Ovary (tissue), 3 donors: Measurements from ENCODE around the gene GCK.

Experiments used
- POLR2A ChIP-seq: fragments of 450-650 bp; IDR thresholded peaks from one replicate; pipeline ENCODE4 v1.6.1; 2017; ENCODE audit warnings: antibody characterized with exemption, mild to moderate bottlenecking, moderate library complexity
- TF ChIP-seq, protein P1 (sequence below), 3 donors: fragments of 450-650 bp in 2 of 3; fragments of 200-600 bp in 1 of 3; IDR thresholded peaks; one replicate each; pipeline versions ENCODE4 v1.5.1 to v1.8.0; 2016 to 2022; ENCODE audit warnings: antibody characterized with exemption in 3 of 3, mild to moderate bottlenecking in 1 of 3
- donor health status: DM: no; HTN: no; CAD: no.

GRCh38 chr7:44106311-44107065 lies 82.8 kb downstream of the GCK start:
- TF ChIP-seq, protein P1, sequence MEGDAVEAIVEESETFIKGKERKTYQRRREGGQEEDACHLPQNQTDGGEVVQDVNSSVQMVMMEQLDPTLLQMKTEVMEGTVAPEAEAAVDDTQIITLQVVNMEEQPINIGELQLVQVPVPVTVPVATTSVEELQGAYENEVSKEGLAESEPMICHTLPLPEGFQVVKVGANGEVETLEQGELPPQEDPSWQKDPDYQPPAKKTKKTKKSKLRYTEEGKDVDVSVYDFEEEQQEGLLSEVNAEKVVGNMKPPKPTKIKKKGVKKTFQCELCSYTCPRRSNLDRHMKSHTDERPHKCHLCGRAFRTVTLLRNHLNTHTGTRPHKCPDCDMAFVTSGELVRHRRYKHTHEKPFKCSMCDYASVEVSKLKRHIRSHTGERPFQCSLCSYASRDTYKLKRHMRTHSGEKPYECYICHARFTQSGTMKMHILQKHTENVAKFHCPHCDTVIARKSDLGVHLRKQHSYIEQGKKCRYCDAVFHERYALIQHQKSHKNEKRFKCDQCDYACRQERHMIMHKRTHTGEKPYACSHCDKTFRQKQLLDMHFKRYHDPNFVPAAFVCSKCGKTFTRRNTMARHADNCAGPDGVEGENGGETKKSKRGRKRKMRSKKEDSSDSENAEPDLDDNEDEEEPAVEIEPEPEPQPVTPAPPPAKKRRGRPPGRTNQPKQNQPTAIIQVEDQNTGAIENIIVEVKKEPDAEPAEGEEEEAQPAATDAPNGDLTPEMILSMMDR (IDR thresholded peaks at IDR 0.05), result no peak
- no peak for TF ChIP-seq POLR2A
